ENCODE results near the gene RPL37.
"Not testable (repeated sequence)": the region's sequence is repeated elsewhere in the genome, so short reads cannot be mapped to it uniquely, and the experiment has no call there.

RPL37 gene

GRCh38 chr5:40834849-40835787, at the start of gene RPL37:
RPL37 (minus strand) TSS chr5:40835222; CDS start chr5:40835185, 37 bp downstream.
- peak; percentile 96 for DNase-seq

GRCh38 chr5:40883051-40883450, 48.0 kb upstream of the RPL37 start:
- DNase-seq: not testable (repeated sequence)

- DNase-seq: no peak
These were observed 47.3 kb upstream of the RPL37 start for GRCh38 chr5:40882291-40882690.

- peak; percentile 33 for DNase-seq
These were observed 44.3 kb upstream of the RPL37 start for GRCh38 chr5:40879163-40879942.

GRCh38 chr5:40877371-40877988, 42.5 kb upstream of the RPL37 start:
- DNase-seq: no peak

- no peak for DNase-seq
These were observed 40.9 kb upstream of the RPL37 start for GRCh38 chr5:40875958-40876357.

GRCh38 chr5:40873286-40873880, 38.4 kb upstream of the RPL37 start:
- peak; percentile 53 for DNase-seq

- not testable (repeated sequence) for DNase-seq
These were observed 37.2 kb upstream of the RPL37 start for GRCh38 chr5:40872253-40872652.

GRCh38 chr5:40871177-40871576, 36.2 kb upstream of the RPL37 start:
- DNase-seq: no peak

- DNase-seq: no peak
These were observed 34.4 kb upstream of the RPL37 start for GRCh38 chr5:40869384-40869783.

GRCh38 chr5:40866844-40867243, 31.8 kb upstream of the RPL37 start:
- no peak for DNase-seq

GRCh38 chr5:40865004-40865403, 30.0 kb upstream of the RPL37 start:
- not testable (repeated sequence) for DNase-seq

- DNase-seq: no peak
These were observed 25.7 kb upstream of the RPL37 start for GRCh38 chr5:40860711-40861110.

GRCh38 chr5:40853632-40854192, 18.7 kb upstream of the RPL37 start:
- no peak for DNase-seq

GRCh38 chr5:40847525-40847924, 12.5 kb upstream of the RPL37 start:
- no peak for DNase-seq

- DNase-seq: no peak
These were observed 11.3 kb upstream of the RPL37 start for GRCh38 chr5:40846371-40846770.

- no peak for DNase-seq
These were observed 9.5 kb upstream of the RPL37 start for GRCh38 chr5:40844565-40844964.

- no peak for DNase-seq
These were observed 7.3 kb upstream of the RPL37 start for GRCh38 chr5:40842351-40842750.

- peak; percentile 66 for DNase-seq
These were observed 6.2 kb upstream of the RPL37 start, which contains the start of gene CARD6 for GRCh38 chr5:40841068-40841805. CARD6 (plus strand) TSS chr5:40841367; CDS start chr5:40841383, 16 bp downstream.

- no peak for DNase-seq
These were observed 3.1 kb upstream of the RPL37 start for GRCh38 chr5:40838086-40838485.

GRCh38 chr5:40834391-40834848, 602 bp downstream of the RPL37 start:
- DNase-seq: no peak
